Measurements from ENCODE around the gene HABP4.

Gene HABP4

DNA sequence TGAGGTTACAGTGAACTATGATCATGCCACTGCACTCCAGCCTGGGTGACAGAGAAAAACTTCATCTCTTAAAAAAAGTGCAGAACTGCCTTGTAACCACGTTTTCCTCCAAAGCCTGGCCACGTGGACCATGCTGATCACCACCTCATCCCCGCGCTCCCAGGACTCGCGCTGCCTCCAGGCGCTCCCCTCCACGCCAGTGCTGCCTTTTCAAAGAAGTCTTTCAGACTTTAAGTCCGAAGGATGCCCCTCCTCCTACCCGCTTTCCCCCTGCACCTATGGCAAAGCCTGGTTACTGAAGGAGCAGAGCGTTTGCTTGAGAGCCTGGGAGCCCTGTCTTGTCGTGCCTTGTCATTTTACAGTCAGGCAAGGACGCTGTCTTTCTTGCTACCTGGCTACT, 43.8 kb downstream of the HABP4 start:
- Histone ChIP-seq H2AFZ (no peak overlapping the region), H3K9me3 (ENCODE audit: control insufficient read depth, low read length) (no peaks in the 10 kb centered on the region), H3K27me3 (ENCODE audit: control insufficient read depth, insufficient read depth, low read length) (no peaks in the 10 kb centered on the region), H3K36me3 (ENCODE audit: control insufficient read depth, insufficient read depth, low read length) (no peaks in the 10 kb centered on the region), H3K4me3 (ENCODE audit: low read depth, low read length) (no peak overlapping the region), H3K4me2 (ENCODE audit: low read length) (no peak overlapping the region), H3K4me1 (peaks cover 4% of the 10 kb centered on the region), H3K27ac (no peak overlapping the region), H3K79me2 (no peaks in the 10 kb centered on the region), H3K9ac (no peak overlapping the region)
- TF ChIP-seq, protein P1, sequence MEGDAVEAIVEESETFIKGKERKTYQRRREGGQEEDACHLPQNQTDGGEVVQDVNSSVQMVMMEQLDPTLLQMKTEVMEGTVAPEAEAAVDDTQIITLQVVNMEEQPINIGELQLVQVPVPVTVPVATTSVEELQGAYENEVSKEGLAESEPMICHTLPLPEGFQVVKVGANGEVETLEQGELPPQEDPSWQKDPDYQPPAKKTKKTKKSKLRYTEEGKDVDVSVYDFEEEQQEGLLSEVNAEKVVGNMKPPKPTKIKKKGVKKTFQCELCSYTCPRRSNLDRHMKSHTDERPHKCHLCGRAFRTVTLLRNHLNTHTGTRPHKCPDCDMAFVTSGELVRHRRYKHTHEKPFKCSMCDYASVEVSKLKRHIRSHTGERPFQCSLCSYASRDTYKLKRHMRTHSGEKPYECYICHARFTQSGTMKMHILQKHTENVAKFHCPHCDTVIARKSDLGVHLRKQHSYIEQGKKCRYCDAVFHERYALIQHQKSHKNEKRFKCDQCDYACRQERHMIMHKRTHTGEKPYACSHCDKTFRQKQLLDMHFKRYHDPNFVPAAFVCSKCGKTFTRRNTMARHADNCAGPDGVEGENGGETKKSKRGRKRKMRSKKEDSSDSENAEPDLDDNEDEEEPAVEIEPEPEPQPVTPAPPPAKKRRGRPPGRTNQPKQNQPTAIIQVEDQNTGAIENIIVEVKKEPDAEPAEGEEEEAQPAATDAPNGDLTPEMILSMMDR (IDR thresholded peaks at IDR 0.05): no peak

DNA sequence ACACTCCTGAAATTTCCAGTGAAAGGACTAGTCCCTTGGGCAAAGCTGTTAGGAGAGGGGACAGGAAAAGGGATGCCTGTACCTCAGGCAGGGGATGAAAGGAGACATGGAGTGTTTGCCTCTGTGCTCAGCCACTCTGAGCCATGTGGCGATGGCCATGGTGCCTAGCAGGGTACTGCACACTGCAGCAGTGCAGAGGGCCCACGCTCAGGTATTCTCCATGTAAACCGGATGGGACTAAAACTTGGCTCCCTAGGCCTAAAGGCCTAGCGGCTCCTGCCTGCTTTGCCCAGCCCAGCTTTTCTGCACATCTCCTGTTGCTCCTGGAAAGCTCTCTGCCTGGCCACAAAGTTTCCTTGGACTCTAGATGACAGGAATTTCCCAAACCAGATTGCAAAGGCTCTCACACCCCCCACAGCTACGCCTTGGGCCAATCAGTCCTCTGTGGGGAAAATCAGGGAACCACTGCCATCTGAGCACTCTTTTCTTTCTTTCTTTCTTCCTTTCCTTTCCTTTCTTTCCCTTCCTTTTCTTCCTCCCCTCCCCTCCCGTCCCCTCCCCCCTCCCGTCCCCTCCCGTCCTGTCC, 44.3 kb downstream of the HABP4 start:
- no peaks in the 10 kb centered on the region for H3K79me2 ChIP-seq
- peaks cover 4% of the 10 kb centered on the region for H3K4me1 ChIP-seq
- no peak overlapping the region for H3K4me3 ChIP-seq (ENCODE audit: low read depth, low read length)
- no peak overlapping the region for H2AFZ ChIP-seq
- no peaks in the 10 kb centered on the region for H3K9me3 ChIP-seq (ENCODE audit: control insufficient read depth, low read length)
- H3K9ac ChIP-seq: no peak overlapping the region
- H3K27me3 ChIP-seq (ENCODE audit: control insufficient read depth, insufficient read depth, low read length): no peaks in the 10 kb centered on the region
- H3K4me2 ChIP-seq (ENCODE audit: low read length): no peak overlapping the region
- no peaks in the 10 kb centered on the region for H3K36me3 ChIP-seq (ENCODE audit: control insufficient read depth, insufficient read depth, low read length)
- no peak overlapping the region for H3K27ac ChIP-seq
- TF ChIP-seq, protein P1 (IDR thresholded peaks at IDR 0.05): no peak

DNA sequence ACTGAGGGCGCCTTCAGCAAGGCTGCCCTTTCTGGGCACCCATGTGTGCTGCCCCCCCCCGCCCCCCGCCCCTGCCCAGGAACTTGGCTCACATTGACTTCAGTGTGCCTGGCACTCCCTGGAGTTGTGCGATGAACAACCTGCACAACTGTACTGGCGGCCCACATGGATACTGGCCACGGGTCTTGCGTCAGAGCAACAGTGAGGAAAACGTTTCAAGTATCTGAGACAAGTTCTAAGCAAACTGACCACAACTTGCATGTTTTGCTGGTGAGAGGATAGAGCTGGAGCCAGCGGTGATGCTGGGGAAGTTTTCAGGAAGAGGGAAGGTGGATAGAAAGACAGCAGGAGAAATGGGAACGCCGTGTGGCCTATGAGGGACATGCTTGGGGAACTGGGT, 45.4 kb downstream of the HABP4 start:
- no peak overlapping the region for H3K4me3 ChIP-seq (ENCODE audit: low read depth, low read length)
- TF ChIP-seq, protein P1 (IDR thresholded peaks at IDR 0.05): no peak
- no peaks in the 10 kb centered on the region for H3K79me2 ChIP-seq

DNA sequence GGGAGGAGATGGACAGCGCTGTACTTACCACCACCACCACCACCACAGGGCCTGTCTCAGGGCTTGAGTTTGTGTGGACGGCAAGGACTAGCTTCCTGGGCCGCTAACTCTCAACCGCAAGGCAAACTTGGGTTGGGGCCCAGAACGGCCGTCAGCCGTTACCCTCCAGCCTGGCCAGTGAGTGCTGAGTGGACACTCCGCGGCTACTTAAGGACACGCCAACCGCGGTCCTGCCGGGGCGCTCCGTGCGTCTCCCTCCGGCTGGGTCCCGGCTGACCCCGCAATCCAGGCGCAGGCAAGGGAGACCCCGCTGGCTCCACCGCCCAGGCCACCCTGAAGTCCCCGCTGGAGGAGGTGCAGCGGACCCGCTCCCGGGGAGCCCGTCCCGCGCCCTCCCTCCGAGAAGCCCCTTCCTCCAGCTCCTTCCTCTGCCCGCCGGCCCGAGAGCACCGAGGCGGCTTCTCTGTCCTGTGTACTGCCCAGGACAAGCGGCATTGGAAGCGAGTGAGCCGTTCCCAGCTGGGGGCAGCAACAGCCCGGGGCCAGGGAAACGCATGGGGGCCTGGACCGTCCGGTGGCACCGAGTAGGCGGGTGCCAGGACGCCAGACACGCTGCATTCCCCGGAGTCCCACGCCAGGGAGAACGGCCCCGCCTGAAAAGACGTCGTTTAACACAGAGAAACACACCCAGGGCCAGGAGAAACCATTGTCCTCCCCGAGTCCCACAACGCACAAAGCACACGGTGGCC, 46.6 kb downstream of the HABP4 start:
- Histone ChIP-seq H3K4me3 (ENCODE audit: low read depth, low read length) (no peak overlapping the region), H3K27me3 (ENCODE audit: control insufficient read depth, insufficient read depth, low read length) (no peaks in the 10 kb centered on the region), H3K36me3 (ENCODE audit: control insufficient read depth, insufficient read depth, low read length) (no peaks in the 10 kb centered on the region), H3K4me2 (ENCODE audit: low read length) (no peak overlapping the region), H3K9me3 (ENCODE audit: control insufficient read depth, low read length) (no peaks in the 10 kb centered on the region), H3K4me1 (peaks cover 2% of the 10 kb centered on the region), H3K9ac (no peak overlapping the region), H3K79me2 (no peaks in the 10 kb centered on the region), H2AFZ (no peak overlapping the region), H3K27ac (no peak overlapping the region)
- TF ChIP-seq, protein P1 (IDR thresholded peaks at IDR 0.05): no peak

More for the DNA sequence above, 45.4 kb downstream of the HABP4 start:
- Histone ChIP-seq H3K27me3 (ENCODE audit: control insufficient read depth, insufficient read depth, low read length) (no peaks in the 10 kb centered on the region), H3K4me2 (ENCODE audit: low read length) (no peak overlapping the region), H3K4me1 (peaks cover 4% of the 10 kb centered on the region), H2AFZ (no peak overlapping the region), H3K36me3 (ENCODE audit: control insufficient read depth, insufficient read depth, low read length) (no peaks in the 10 kb centered on the region), H3K27ac (no peak overlapping the region), H3K9me3 (ENCODE audit: control insufficient read depth, low read length) (no peaks in the 10 kb centered on the region), H3K9ac (no peak overlapping the region)

DNA sequence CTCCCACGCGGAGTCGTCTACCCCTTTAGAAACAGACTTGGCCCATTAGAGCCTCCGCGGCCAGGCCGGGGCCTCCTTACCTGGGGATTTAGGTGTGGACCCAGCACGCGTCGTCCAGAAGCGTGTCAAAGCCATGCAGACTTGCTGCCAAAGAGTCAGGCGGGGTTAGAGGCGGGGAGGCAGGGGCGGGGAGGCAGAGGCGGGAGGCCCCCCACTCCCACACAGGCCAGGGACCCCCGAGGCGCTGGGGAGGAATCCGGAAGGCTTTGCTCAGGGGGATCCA, 47.1 kb downstream of the HABP4 start:
- no peaks in the 10 kb centered on the region for H3K36me3 ChIP-seq (ENCODE audit: control insufficient read depth, insufficient read depth, low read length)
- TF ChIP-seq, protein P1 (IDR thresholded peaks at IDR 0.05): no peak
- no peak overlapping the region for H3K27ac ChIP-seq

More for the DNA sequence above, 47.1 kb downstream of the HABP4 start:
- Histone ChIP-seq H3K27me3 (ENCODE audit: control insufficient read depth, insufficient read depth, low read length) (no peaks in the 10 kb centered on the region), H3K9ac (no peak overlapping the region), H2AFZ (no peak overlapping the region), H3K9me3 (ENCODE audit: control insufficient read depth, low read length) (no peaks in the 10 kb centered on the region), H3K79me2 (no peaks in the 10 kb centered on the region), H3K4me3 (ENCODE audit: low read depth, low read length) (no peak overlapping the region), H3K4me2 (ENCODE audit: low read length) (no peak overlapping the region), H3K4me1 (no peaks in the 10 kb centered on the region)

Measured in parathyroid adenoma (tissue), 2 donors.